ENCODE results near the gene CREBRF. TPM values are rescaled to one million over a fixed set of nuclear protein-coding genes. Genes with fewer than 3 reads are reported as not detected.

The CREBRF gene
- total and polyA plus RNA-seq, 2 of the 8 experiments (the other 6 are each of a cell fraction or from before 2014, with no cell fraction given), result 1.2 to 4.7 TPM

- no peak for TF ChIP-seq POLR2AphosphoS5 (IDR thresholded peaks at IDR 0.05; ENCODE audit: low read depth, low read length)
- no peak for TF ChIP-seq TEAD4 (IDR thresholded peaks at IDR 0.05; ENCODE audit: low read depth, low read length)
- TF ChIP-seq EGR1 (IDR thresholded peaks at IDR 0.05; ENCODE audit: borderline replicate concordance, low read depth, low read length), result peak; percentile 67; the same call in 1 of the 2 replicates
- no peak; the same call in 1 of the 2 replicates for TF ChIP-seq RBBP5 (IDR thresholded peaks at IDR 0.05; ENCODE audit: borderline replicate concordance, low read depth, low read length)
- TF ChIP-seq ATF2 (IDR thresholded peaks at IDR 0.05; ENCODE audit: low read length), result no peak
- TF ChIP-seq SP4 (IDR thresholded peaks at IDR 0.05; ENCODE audit: low read length), result no peak
- TF ChIP-seq CEBPB (IDR thresholded peaks at IDR 0.05; ENCODE audit: low read depth, low read length), result no peak
- no peak for TF ChIP-seq KDM4A (IDR thresholded peaks at IDR 0.05; ENCODE audit: low read depth, low read length, severe bottlenecking)
- TF ChIP-seq SIX5 (IDR thresholded peaks at IDR 0.05; ENCODE audit: low read depth, low read length), result no peak
- TF ChIP-seq HDAC6 (IDR thresholded peaks at IDR 0.05; ENCODE audit: low read depth, low read length), result no peak
- no peak for TF ChIP-seq FOSL1 (IDR thresholded peaks at IDR 0.05; ENCODE audit: insufficient read depth, low read depth, low read length)
- peak; percentile 96 for TF ChIP-seq USF2 (IDR thresholded peaks at IDR 0.05; ENCODE audit: low read length)
- TF ChIP-seq RAD21 (IDR thresholded peaks at IDR 0.05 in 1 of 2, conservative IDR thresholded peaks at IDR 0.05 in 1 of 2; ENCODE audit: low read depth in 2 of 2, low read length in 2 of 2), result no peak
- TF ChIP-seq ATF3 (IDR thresholded peaks at IDR 0.05; ENCODE audit: insufficient read depth, low read depth, low read length), result peak; percentile 92
- no peak for TF ChIP-seq ASH2L (IDR thresholded peaks at IDR 0.05; ENCODE audit: low read length)
- TF ChIP-seq PHF8 (conservative IDR thresholded peaks at IDR 0.05; ENCODE audit: low read depth, low read length), result 0 out of 2 replicates have a peak, but pooled peaks have one; percentile 22
- 0 out of 2 replicates have a peak, but pooled peaks have one; percentile 15 for TF ChIP-seq TBP (IDR thresholded peaks at IDR 0.05; ENCODE audit: low read depth, low read length)
- TF ChIP-seq EZH2 (IDR thresholded peaks at IDR 0.05; ENCODE audit: low read depth, low read length, severe bottlenecking), result no peak
- 0 out of 2 replicates have a peak, but pooled peaks have one; percentile 15 for TF ChIP-seq BRCA1 (IDR thresholded peaks at IDR 0.05; ENCODE audit: low read depth, low read length)
- no peak for TF ChIP-seq GABPA (IDR thresholded peaks at IDR 0.05; ENCODE audit: borderline replicate concordance, insufficient read depth, low read length)
These were observed at the start of gene CREBRF (continued) for GRCh38 chr5:173055983-173056782.

All from H1 (cell line).